KMS-11 (cell line): ENCODE measurements around the gene SMTN.
"Not testable (repeated sequence)": the region's sequence is repeated elsewhere in the genome, so short reads cannot be mapped to it uniquely, and the experiment has no call there.

Experiments used
- H2AFZ ChIP-seq: fragments of 200-600 bp; sonication (generic); 2 replicates; pipeline ENCODE4 v1.6.1; 2016; ENCODE audit warnings: antibody characterized with exemption, mixed run types, low read depth
- H3K27ac ChIP-seq: fragments of 200-600 bp; sonication (generic); 2 replicates; pipeline ENCODE4 v1.6.1; 2016; ENCODE audit warnings: mild to moderate bottlenecking, mixed run types
- H3K27me3 ChIP-seq: fragments of 200-600 bp; sonication (generic); 2 replicates; pipeline ENCODE4 v1.6.1; 2017; ENCODE audit warnings: mild to moderate bottlenecking, low read depth, mixed run types, moderate library complexity; ENCODE audit not compliant: insufficient read depth
- H3K36me3 ChIP-seq: fragments of 200-600 bp; sonication (generic); 2 replicates; pipeline ENCODE4 v1.6.1; 2017; ENCODE audit warnings: mild to moderate bottlenecking, mixed run types; ENCODE audit not compliant: insufficient read depth
- H3K4me1 ChIP-seq: fragments of 200-600 bp; sonication (generic); 2 replicates; pipeline ENCODE4 v1.6.1; 2016; ENCODE audit warnings: mild to moderate bottlenecking, low read depth, mixed run types; ENCODE audit not compliant: poor library complexity, severe bottlenecking
- H3K4me2 ChIP-seq: fragments of 200-600 bp; sonication (generic); 2 replicates; pipeline ENCODE4 v1.7.0; 2016; ENCODE audit warnings: mild to moderate bottlenecking, mixed run types
- H3K4me3 ChIP-seq: fragments of 200-600 bp; sonication (generic); IDR thresholded peaks from 2 replicates; pipeline ENCODE4 v1.6.1; 2017; ENCODE audit warnings: low read depth, low read length, mixed read lengths; ENCODE audit not compliant: insufficient read depth
- H3K79me2 ChIP-seq: fragments of 200-600 bp; sonication (generic); 2 replicates; pipeline ENCODE4 v1.6.1; 2016; ENCODE audit warnings: low read depth, mixed run types; ENCODE audit not compliant: insufficient read depth
- H3K9ac ChIP-seq: fragments of 200-600 bp; sonication (generic); 2 replicates; pipeline ENCODE4 v1.6.1; 2016; ENCODE audit warnings: mild to moderate bottlenecking, mixed run types
- H4K20me1 ChIP-seq: fragments of 200-600 bp; sonication (generic); 2 replicates; pipeline ENCODE4 v1.6.1; 2016; ENCODE audit warnings: mild to moderate bottlenecking, mixed run types; ENCODE audit not compliant: insufficient read depth
- TF ChIP-seq, protein P1 (sequence below): fragments of 200-600 bp; sonication (generic); conservative IDR thresholded peaks from 2 replicates; pipeline ENCODE4 v1.6.1; 2017; ENCODE audit warnings: low read depth, mild to moderate bottlenecking, antibody characterized with exemption, low read length, moderate library complexity, mixed read lengths

The SMTN gene

DNA sequence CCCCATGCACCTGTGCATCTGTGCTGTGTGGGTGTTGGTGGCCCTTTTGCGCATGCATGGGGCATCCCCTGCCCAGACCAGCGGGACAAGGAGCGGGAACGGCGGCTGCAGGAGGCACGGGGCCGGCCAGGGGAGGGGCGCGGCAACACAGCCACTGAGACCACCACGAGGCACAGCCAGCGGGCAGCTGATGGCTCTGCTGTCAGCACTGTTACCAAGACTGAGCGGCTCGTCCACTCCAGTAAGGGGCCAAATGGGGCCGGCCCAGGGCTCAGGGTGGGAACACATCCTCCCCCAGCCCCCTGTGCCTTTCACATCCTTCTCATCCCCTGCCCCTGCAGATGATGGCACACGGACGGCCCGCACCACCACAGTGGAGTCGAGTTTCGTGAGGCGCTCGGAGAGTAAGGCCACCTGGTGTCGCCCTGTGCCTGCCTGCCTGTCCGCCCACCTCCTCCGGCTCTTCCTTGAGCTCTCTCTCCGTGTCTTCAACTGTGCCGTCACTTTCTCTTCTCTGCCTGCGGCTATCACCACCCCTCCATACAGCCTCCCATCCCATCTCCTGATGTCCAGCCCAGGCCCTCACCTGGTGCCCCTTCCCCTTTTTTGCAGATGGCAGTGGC, 15.7 kb downstream of the SMTN start:
- no peaks in the 10 kb centered on the region for H3K79me2 ChIP-seq
- no peaks in the 10 kb centered on the region for H4K20me1 ChIP-seq
- H3K27me3 ChIP-seq: no peaks in the 10 kb centered on the region
- TF ChIP-seq, protein P1, sequence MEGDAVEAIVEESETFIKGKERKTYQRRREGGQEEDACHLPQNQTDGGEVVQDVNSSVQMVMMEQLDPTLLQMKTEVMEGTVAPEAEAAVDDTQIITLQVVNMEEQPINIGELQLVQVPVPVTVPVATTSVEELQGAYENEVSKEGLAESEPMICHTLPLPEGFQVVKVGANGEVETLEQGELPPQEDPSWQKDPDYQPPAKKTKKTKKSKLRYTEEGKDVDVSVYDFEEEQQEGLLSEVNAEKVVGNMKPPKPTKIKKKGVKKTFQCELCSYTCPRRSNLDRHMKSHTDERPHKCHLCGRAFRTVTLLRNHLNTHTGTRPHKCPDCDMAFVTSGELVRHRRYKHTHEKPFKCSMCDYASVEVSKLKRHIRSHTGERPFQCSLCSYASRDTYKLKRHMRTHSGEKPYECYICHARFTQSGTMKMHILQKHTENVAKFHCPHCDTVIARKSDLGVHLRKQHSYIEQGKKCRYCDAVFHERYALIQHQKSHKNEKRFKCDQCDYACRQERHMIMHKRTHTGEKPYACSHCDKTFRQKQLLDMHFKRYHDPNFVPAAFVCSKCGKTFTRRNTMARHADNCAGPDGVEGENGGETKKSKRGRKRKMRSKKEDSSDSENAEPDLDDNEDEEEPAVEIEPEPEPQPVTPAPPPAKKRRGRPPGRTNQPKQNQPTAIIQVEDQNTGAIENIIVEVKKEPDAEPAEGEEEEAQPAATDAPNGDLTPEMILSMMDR: no peak
- H3K9ac ChIP-seq: no peak overlapping the region
- H3K36me3 ChIP-seq: no peaks in the 10 kb centered on the region
- no peak overlapping the region for H3K4me2 ChIP-seq
- no peak overlapping the region for H2AFZ ChIP-seq
- H3K4me1 ChIP-seq: no peaks in the 10 kb centered on the region
- no peak overlapping the region for H3K4me3 ChIP-seq
- no peak overlapping the region for H3K27ac ChIP-seq

GRCh38 chr22:31097539-31097938, 16.4 kb downstream of the SMTN start:
- not testable (repeated sequence) for H3K36me3 ChIP-seq

GRCh38 chr22:31097941-31098631, 17.0 kb downstream of the SMTN start:
- no peaks in the 10 kb centered on the region for H3K36me3 ChIP-seq
- H3K4me2 ChIP-seq: no peak overlapping the region
- H3K4me3 ChIP-seq: no peak overlapping the region
- H4K20me1 ChIP-seq: no peaks in the 10 kb centered on the region
- no peak overlapping the region for H3K9ac ChIP-seq
- TF ChIP-seq, protein P1: no peak
- no peak overlapping the region for H3K27ac ChIP-seq
- H2AFZ ChIP-seq: no peak overlapping the region
- H3K27me3 ChIP-seq: no peaks in the 10 kb centered on the region
- no peaks in the 10 kb centered on the region for H3K79me2 ChIP-seq
- no peaks in the 10 kb centered on the region for H3K4me1 ChIP-seq

More at GRCh38 chr22:31097539-31097938, 16.4 kb downstream of the SMTN start:
- H3K4me1 ChIP-seq, H3K4me3 ChIP-seq, H3K4me2 ChIP-seq, H3K27me3 ChIP-seq, H3K27ac ChIP-seq, H3K9ac ChIP-seq, H3K79me2 ChIP-seq, H2AFZ ChIP-seq, H4K20me1 ChIP-seq: not testable (repeated sequence)

DNA sequence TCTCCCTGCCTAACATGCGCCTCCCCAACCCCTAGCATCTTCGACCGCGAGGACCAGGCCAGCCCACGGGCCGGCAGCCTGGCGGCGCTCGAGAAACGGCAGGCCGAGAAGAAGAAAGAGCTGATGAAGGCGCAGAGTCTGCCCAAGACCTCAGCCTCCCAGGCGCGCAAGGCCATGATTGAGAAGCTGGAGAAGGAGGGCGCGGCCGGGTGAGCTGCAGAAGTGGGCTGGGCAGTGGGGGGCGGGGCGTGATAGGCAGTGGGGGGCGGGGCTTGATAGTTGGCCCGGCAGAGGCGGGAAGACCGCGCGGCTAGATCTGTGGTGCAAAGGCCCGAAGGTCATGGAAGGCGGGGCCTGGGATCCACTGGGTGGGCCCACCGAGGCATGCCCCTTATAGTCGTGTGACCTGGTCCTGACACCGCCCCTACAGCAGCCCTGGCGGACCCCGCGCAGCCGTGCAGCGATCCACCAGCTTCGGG, 17.6 kb downstream of the SMTN start:
- Histone ChIP-seq H3K4me1 (no peaks in the 10 kb centered on the region), H3K36me3 (no peaks in the 10 kb centered on the region), H3K79me2 (no peaks in the 10 kb centered on the region), H3K27ac (no peak overlapping the region), H3K4me2 (no peak overlapping the region), H3K4me3 (no peak overlapping the region), H4K20me1 (no peaks in the 10 kb centered on the region), H2AFZ (no peak overlapping the region), H3K27me3 (no peaks in the 10 kb centered on the region), H3K9ac (no peak overlapping the region)
- TF ChIP-seq, protein P1: no peak

DNA sequence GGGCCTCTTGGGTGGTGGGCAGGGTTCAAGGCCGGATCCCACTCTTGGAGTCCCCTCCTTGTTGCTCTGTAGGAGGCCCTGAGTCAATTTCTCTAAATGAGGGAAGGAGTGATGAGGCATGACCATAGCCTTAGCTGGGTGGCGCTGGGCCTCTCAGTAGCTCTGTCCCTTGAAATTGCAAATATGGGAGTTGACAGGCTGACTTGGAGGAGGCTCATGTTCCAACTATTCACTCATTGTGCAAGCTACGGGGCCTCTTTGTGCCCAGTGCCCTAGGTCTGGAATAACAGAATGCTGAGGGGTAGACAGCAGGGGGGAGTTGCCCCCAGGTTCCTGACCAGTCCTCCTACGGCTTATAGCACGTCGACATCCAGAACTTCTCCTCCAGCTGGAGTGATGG, 18.3 kb downstream of the SMTN start:
- no peaks in the 10 kb centered on the region for H4K20me1 ChIP-seq
- no peak overlapping the region for H2AFZ ChIP-seq
- no peak overlapping the region for H3K4me2 ChIP-seq
- no peak overlapping the region for H3K4me3 ChIP-seq
- no peaks in the 10 kb centered on the region for H3K36me3 ChIP-seq
- H3K4me1 ChIP-seq: no peaks in the 10 kb centered on the region
- TF ChIP-seq, protein P1: no peak
- H3K9ac ChIP-seq: no peak overlapping the region
- H3K79me2 ChIP-seq: no peaks in the 10 kb centered on the region
- H3K27me3 ChIP-seq: no peaks in the 10 kb centered on the region
- H3K27ac ChIP-seq: no peak overlapping the region
